Urothelium cell line (cell line): ENCODE measurements around the gene TCF4.
A peak's percentile ranks its signal among the peaks of the same experiment; 100 is the strongest.
"Not testable (repeated sequence)": the region's sequence is repeated elsewhere in the genome, so short reads cannot be mapped to it uniquely, and the experiment has no call there.

Experiments
- DNase-seq: peaks from one replicate; pipeline ENCODE4 v3.0.0; 2011; ENCODE audit warnings: low spot score, mixed read lengths
- FAIRE-seq: peaks from 2 replicates; lab custom pipeline; 2011; peaks lifted over from hg19 to GRCh38; lab: Jason Lieb, UNC

The TCF4 gene

DNA sequence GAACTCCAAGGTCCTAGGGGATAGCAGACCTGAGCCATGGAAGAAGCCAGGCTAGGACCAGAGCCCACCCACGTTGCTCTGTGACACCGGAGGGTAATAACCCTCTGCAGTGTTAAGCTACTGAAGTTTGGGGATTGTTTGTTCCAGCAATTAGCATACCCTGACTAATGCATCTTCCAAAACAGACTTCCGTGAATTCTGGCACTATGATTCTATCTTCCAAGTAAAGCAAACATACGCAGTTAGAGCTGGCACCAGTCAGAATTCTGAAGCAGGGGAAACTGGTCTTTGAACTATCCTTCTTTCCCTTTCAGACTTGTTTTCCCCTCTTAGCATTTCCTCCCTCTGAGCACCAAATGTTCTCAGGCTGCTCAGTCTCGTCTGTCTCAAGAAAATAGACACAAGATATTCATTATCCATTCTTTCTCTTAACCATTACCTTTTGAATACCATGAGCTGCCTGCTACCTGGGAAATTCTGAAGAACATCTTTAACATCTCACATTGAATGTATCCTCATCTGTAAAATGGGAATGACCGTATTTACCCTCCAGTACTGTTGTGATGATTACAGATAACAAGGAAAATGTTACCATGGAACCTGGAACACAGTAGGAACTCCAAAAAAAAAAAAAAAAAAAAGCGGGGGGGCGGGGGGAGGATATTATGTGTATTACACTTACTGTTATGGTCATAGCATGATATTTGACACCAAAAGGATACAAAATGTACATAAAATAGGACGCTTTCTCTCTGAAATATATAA lies 108.2 kb downstream of the TCF4 start:
- DNase-seq, result no peak
- no peak for FAIRE-seq

GRCh38 chr18:55477860-55478581 lies 110.0 kb downstream of the TCF4 start:
- FAIRE-seq (no peak), DNase-seq (no peak)

DNA sequence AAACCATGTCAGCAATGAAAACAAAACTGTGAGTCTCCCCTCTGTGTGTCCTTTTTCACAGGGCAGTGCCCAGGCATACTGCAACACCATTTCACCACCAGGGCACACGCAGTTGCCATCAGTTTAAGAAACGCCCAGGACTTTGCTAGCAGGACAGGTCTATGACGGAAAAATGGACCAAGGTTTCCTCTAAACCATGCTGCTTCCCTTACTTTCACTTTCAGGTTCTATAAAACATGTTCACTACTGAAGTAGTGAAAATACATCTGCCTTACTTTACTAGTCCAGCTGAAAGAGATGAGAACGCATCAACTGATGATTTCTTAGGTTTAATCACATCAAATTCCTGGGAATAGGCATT lies 110.5 kb downstream of the TCF4 start:
- FAIRE-seq, result no peak
- peak; percentile 6 for DNase-seq

DNA sequence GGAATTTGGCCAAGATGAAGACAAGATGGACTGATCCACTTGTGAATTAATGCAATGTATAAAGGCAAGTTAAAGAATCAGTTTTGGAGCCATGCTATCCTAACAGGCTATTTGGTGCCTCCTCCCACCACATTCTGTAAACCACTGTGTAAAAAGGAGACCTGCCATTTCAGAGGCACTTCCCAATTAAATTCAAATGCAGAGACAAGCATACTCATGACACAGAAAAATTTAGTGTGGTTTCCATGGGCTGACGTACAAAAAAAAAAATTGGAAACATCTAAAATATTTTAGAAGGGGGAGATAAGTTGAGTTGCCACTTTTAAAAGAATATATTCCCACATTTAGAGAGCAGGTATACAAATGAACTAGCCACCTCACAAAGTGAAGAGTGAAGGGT lies 112.1 kb downstream of the TCF4 start:
- DNase-seq (no peak), FAIRE-seq (no peak)

DNA sequence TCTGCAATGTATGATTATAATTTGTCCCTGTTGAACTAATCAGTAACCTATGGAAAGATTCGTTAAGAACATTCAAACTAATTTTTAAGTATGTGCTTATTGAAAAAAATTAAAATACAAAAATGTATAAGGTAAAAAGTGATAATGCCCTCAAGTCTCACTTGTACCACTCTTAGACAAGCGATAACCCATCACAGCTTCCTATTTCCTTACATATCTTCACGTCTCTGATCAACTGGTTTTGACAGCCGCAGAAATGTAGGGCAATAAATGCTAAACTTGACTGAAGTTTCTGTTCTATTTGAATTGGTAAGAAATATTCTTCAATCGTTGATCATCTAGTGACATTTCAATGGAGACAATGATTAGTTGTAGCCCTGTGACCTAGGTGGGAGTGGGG lies 112.5 kb downstream of the TCF4 start:
- FAIRE-seq (no peak), DNase-seq (no peak)

- FAIRE-seq (no peak), DNase-seq (no peak)
Measured at GRCh38 chr18:55473560-55473959, 114.4 kb downstream of the TCF4 start.

DNA sequence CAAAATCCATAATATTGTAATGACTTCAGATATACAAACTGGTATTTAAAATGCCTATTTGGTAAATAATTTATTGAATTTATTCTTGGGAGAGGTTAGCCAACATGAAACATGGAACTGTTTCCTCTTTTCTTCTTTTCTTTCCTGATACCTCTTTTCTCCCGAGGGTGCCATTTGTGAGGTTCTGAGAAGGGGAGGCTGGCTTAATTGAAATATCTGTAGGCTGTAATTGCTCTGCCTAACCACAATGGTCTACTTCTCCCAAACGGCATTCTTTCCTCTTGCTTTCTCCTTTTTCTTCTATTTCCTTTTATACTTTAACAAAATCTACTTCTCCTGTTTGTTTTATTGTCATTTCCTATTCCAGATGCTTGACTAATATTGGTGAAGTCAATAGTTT lies 114.9 kb downstream of the TCF4 start:
- no peak for DNase-seq

GRCh38 chr18:55470826-55471225 lies 117.2 kb downstream of the TCF4 start:
- DNase-seq, result no peak
- no peak for FAIRE-seq

More for the DNA sequence above, 114.9 kb downstream of the TCF4 start:
- FAIRE-seq, result no peak

- not testable (repeated sequence) for DNase-seq, FAIRE-seq
Measured at GRCh38 chr18:55469134-55469533, 118.9 kb downstream of the TCF4 start.

DNA sequence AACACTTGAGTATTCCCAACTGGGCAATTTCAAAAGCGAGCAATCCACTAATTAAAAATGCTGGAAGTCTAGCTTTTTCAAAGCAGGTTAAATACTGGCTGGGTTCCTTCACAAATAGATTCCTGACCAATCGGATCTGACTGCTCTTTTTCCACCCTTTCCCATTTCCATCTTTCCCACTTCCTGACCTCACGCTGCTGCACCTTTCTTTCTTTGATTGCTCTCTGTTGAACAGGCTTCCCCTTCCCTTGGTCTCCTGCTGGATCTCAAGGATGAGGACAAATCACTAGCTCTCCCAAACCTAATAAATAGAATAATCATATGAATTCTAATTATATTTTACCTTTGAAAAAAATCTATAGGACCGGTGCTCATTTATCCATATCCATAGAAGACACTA lies 121.2 kb downstream of the TCF4 start:
- no peak for FAIRE-seq
- DNase-seq, result no peak

GRCh38 chr18:55465313-55465712 lies 122.7 kb downstream of the TCF4 start:
- DNase-seq (no peak), FAIRE-seq (no peak)

- FAIRE-seq, result no peak
- DNase-seq, result no peak
Measured at GRCh38 chr18:55464581-55464980, 123.4 kb downstream of the TCF4 start.

DNA sequence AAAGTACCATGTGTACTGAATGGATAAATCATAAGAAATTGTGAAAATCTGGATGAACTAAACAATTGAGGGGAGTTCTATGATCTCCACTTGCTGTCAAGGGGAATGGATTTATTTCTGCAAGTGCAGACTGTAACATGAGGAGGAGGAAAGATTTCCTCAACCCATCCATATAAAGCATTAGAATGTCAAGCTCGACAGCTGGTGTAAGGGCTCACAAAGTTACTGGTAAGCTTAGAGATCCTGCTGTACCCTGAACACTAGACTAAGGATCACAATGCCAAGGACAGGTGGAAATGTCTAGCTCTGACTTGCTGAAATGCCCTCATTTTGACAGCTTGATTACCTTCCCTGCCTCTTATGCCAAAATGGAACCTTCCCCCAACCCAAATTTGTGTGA lies 125.3 kb downstream of the TCF4 start:
- no peak for DNase-seq

DNA sequence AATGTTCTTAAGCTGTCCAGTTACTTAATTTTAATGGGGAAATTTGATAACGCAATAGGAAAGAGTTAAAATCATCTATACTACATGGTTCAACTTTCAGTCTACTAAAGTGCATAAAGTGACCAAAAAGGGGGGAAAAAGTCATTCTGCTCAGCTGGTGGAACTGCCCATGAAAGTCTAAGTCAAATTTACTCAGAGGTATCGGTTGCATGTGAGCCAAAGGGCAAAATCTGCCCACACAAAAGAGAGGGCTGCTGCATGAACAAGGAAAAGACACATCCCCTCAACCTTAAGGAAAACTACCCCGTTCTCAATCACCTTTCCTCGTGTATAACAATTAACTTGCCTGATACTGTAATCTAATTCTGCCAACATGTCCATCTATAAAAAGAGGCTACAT lies 126.1 kb downstream of the TCF4 start:
- DNase-seq, result no peak
- no peak for FAIRE-seq

More for the DNA sequence above, 125.3 kb downstream of the TCF4 start:
- no peak for FAIRE-seq

GRCh38 chr18:55458456-55459203 lies 129.4 kb downstream of the TCF4 start:
- DNase-seq, result no peak
- no peak for FAIRE-seq

DNA sequence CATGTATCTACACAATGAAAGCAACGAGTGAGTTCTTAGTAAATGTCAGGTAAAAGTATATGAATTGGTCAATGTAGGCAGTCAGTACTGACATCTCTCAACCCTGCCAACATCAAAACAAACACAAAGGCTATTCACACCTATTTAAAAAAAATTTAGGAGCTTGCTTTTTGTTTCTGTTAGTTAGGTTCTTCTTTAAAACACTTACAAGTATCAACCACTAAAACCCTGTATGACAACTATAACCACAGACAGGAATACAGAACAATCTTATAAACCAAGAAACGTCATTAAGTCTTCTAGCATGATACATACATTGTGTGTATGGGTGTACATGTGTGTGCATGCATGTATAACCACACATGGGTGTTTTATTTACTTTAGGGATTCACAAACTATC lies 131.0 kb downstream of the TCF4 start:
- no peak for FAIRE-seq
- no peak for DNase-seq

- FAIRE-seq (no peak), DNase-seq (no peak)
Measured at GRCh38 chr18:55455938-55456337, 132.1 kb downstream of the TCF4 start.

DNA sequence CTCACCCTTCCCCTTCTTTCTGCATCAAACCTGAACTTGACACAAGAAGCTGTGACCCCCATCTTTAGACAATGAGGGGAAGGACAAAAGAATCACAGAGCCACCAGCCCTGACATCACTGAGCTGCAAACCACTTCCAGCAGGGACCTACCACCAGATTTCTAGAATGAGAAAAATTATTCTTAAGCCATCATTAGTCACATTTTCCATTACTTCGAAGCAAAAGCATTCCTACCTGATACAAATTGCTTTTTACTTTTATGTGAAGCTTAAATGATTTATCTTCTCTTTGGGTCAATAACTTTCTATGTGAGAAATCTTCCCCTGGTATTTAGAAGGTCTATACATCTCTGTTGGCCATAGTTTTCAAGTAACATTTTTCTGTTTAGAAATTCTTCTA lies 134.8 kb downstream of the TCF4 start:
- no peak for FAIRE-seq

GRCh38 chr18:55452123-55452611 lies 135.8 kb downstream of the TCF4 start:
- no peak for FAIRE-seq
- DNase-seq, result no peak

More for the DNA sequence above, 134.8 kb downstream of the TCF4 start:
- no peak for DNase-seq

GRCh38 chr18:55449412-55450140 lies 138.4 kb downstream of the TCF4 start:
- DNase-seq (no peak), FAIRE-seq (no peak)

DNA sequence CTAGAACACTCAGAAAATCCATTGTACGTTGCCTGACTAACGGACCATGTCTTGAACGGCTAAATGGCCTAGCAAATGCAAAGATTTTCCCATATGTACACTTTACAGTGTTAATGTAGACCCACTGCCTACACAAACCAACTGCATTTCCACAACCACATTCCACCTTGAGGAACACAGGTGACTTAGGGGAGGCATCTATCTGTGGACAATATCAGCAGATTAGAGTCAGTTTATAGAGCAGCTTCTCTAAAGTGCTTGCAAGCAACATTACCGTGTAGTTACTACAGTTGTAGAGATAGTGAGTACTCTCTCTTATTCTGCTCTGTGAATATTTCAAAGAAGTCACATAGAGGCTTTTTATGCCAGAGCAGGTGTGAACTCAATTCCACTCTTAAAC lies 139.6 kb downstream of the TCF4 start:
- FAIRE-seq, result no peak
- no peak for DNase-seq
